H4 (cell line): ENCODE measurements around the gene WDR62. TPM values are rescaled to one million over a fixed set of nuclear protein-coding genes. Genes with fewer than 3 reads are reported as not detected.

ENCODE experiments used
- DNase-seq: peaks from one replicate; pipeline ENCODE4 v3.0.0-alpha.2; 2015; ENCODE audit warnings: low spot score
- total RNA-seq: library from RNA; depleted of rRNA; stranded (reverse); fragments of >200 nt; shearing (Covaris generic); gene quantifications from 2 replicates; pipeline ENCODE4 v1.2.3, GENCODE V29; 2014; rRNA removed

The WDR62 gene
- 21.5 and 21.9 TPM in 2 replicates for total RNA-seq

DNA sequence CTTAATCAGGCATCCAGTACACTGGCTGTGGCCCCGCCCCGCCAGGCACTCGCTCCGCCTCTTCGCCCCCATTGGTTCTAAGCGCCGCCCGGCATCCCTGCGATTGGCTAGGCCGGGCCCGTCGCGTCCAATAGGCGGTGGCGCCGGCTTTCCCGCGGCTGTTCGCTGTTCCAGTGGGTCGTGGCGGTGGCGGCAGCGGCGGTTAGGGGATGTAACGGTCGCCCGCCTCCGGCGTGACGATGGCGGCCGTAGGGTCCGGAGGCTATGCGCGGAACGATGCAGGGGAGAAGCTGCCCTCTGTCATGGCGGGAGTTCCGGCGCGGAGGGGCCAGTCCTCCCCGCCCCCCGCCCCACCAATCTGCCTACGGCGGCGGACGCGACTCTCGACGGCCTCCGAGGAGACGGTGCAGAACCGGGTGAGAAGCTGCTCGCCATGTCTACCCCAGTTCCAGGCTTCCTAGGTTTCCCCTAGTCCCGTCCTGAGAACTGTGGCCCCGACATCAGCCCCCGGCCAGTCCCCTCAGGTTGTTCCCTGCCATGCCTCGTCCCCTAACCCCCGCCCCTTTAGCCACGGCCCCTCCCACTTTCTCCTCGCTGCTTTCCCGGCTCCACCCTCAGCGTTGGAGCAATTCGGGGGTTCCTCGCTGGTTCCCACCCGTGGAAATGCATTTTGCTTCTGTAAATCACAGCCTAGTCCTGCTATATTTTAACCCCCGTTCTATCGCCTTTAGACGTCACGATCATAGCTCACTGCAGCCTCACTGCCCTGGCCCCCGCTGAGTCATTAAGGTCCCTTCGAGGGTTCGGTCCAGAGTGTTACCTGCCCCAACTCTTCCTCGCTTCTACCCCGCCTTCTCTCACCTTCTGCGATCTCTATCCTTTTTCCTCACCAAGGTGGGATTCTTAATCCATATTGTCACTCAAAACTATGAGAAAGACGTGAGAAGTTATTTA, at the start of gene WDR62:
WDR62 (plus strand) TSS at position 165 of the 954 bp plus-strand sequence; CDS start at position 240, 75 bp downstream.
- peak; percentile 95 for DNase-seq

DNA sequence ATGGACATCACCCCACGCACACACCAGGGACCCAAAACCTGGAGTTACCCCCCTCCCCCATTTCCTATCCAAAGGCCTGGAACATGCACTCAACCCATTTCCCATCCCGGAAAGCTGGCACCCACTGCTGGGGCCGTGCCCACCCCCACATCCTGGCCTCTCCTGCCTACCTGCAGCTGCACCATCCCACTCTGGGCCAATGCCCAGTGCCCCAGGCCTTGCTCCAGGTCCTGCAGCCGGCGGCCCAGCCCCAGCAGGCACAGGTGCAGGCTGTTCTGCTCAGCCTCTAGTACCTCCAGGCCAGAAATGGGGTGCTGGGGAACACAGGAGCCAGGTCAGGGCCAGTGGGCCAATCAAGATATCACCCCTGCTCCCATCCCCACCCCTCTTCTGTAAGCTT, 47.7 kb upstream of the WDR62 start:
- DNase-seq, result no peak

- no peak for DNase-seq
These were observed 46.2 kb upstream of the WDR62 start, which contains the start of gene SYNE4 for GRCh38 chr19:36008336-36008978. Gene SYNE4 (minus strand): TSS chr19:36008813. CDS start chr19:36008681, 132 bp downstream.

DNA sequence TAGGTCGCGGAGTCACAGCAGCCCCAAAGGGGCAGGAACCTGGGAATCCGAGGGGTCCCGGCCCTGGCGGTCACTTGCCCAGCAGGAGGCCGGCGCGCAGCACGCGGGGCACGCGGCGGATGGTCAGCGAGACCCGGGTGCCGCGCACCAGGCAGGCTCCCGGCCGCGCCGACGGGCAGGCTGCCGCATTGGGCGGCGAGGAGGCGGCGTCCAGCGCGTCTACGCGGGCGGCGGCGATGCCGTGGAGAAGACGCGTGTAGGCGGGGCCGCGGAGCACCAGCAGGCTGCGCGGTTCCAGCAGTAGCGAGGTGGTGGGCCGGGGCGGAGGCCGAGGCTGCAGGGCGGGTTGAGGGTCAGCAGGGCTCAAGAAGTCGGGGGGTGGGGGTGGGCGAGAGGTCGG, 45.5 kb upstream of the WDR62 start:
- DNase-seq, result no peak

- no peak for DNase-seq
These were observed 44.9 kb upstream of the WDR62 start for GRCh38 chr19:36009633-36010379.

GRCh38 chr19:36010402-36010801, 44.3 kb upstream of the WDR62 start:
- no peak for DNase-seq

- DNase-seq, result no peak
These were observed 41.3 kb upstream of the WDR62 start for GRCh38 chr19:36013280-36014011.

- DNase-seq, result peak; percentile 100
These were observed 40.4 kb upstream of the WDR62 start, which contains the start of gene ALKBH6 for GRCh38 chr19:36014012-36014924. Gene ALKBH6 (minus strand): TSS chr19:36014213. CDS start chr19:36013397, 816 bp downstream.

- no peak for DNase-seq
These were observed 35.5 kb upstream of the WDR62 start for GRCh38 chr19:36019061-36019670.

GRCh38 chr19:36023432-36023831, 31.3 kb upstream of the WDR62 start:
- DNase-seq, result no peak

DNA sequence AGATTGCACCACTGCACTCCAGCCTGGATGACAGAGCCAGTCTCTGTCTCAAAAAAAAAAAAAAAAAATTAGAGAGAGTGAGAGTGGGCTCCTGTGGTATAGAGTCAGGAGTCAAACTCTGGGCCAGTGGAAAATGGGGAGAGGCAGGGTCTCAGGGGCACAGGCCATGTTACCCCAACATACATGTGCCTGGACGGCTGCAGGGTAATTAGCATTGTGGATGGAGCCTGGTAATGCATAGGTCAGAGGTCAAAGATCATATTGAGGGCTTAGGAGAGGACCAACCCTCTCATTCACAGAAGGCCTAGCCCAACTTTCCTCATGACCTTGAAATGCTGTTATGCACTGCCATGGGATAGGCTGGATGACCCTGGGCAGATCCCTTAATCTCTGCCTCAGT, 29.2 kb upstream of the WDR62 start:
- no peak for DNase-seq

GRCh38 chr19:36026091-36026876, 28.4 kb upstream of the WDR62 start:
- DNase-seq, result no peak

- no peak for DNase-seq
These were observed 27.0 kb upstream of the WDR62 start for GRCh38 chr19:36027696-36028095.

DNA sequence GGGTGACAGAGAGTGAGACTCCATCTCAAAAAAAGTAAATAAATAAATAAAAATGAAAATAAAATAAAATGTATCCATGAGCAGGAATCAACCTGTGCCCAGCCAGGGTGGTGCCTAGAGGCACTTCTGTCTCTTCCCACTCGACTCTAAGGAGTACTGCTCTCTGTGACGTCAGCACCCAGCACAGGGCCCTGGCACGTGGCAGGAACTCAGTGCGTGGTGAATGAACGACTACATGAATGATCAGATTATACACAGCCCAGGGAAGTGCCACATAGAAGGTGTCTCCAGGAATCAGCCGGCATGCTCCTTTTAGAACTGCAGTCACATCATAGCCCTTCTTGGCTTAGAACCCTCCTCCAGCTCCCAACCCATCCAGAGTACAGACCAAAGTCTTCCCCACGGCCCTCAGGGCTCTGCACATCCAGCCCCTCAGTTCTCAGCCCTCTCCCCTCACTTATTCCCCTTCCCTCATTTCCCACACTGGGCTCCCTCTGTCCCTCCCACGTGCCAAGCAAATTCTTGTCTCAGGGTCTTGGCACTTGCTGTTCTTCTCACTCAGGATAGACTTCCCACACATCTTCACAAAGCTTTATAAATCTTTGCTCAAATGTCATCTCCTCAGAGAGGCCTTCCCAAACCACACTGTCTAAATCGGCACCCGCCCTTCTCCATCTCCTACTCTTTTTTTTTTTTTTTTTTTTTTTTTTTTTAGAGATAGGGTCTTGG, 26.2 kb upstream of the WDR62 start:
- DNase-seq, result no peak

- no peak for DNase-seq
These were observed 24.2 kb upstream of the WDR62 start for GRCh38 chr19:36030264-36031148.

DNA sequence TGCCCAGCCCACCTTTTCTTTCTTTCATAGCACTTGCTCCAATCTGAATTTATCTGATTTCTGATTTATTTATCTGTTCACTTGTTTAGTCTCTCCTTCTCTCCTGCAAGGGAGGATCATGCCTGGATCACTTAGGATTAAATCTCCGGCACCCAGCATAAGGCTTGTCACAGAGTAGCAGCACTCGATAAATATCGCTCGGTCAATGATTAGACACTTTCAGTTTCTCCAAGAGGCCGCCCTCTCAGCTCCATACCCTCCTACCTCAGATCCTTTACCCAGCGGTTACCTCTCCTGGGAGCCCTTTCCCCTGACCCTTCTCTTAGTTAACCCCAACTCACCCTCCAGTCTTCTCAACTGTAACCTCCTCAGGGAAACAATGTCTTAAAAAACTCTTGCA, 23.4 kb upstream of the WDR62 start:
- DNase-seq, result no peak
